Stimulated activated CD4-positive, alpha-beta T cell treated with anti-CD3 and anti-CD28 coated beads, Interleukin-1b, Interleukin-23, amount 100 ng/mL, for 4 hours (primary cell): ENCODE measurements around the gene GABBR1.
"Not testable (repeated sequence)": the region's sequence is repeated elsewhere in the genome, so short reads cannot be mapped to it uniquely, and the experiment has no call there.

Experiments
- DNase-seq, 2 donors: peaks; one replicate each; pipeline ENCODE4 v3.0.0-alpha.2; 2020; ENCODE audit warnings: low read depth in 2 of 2

The GABBR1 gene

DNA sequence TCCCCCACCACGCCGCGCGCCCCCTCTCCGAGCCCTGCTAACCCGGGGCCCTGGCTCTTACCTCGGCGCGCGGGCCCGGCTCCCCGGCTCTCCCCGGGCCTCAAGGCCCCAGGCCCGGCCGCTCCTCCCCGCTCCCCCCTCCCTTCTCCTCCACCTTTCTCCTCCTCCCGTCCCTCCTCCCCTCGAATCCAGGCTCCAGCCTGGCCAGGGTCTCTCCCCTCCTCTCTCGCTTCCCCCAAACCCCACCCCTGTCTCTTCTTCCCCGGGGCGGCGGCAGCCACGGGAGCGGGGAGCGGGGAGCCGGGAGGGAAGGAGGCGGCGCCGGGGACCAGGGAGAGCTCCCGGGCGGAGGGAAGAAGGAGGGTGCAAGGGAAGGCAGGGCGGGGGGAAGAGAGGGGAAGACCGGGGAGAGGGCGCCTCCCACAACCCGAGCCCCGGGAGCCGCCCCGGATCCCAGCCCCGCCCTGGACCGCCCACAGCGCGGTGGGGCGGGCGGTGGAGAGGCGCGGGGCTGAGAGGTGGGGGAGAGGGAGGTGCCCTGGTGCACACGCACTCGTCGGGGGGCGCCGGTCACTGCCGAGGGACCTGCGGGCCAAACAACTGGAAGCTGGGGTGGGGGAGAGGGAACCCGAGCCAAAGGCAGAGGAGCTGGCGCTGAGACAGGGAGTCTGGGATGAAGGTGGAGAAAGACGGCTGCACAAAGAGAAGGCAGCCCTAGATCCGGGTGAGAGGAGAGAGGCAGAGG is at the start of gene GABBR1:
GABBR1 (minus strand) TSS at position 395 of the 745 bp plus-strand sequence. CDS start 798 bp downstream, outside the sequence.
- peak; percentile 63 to 70 for DNase-seq

DNA sequence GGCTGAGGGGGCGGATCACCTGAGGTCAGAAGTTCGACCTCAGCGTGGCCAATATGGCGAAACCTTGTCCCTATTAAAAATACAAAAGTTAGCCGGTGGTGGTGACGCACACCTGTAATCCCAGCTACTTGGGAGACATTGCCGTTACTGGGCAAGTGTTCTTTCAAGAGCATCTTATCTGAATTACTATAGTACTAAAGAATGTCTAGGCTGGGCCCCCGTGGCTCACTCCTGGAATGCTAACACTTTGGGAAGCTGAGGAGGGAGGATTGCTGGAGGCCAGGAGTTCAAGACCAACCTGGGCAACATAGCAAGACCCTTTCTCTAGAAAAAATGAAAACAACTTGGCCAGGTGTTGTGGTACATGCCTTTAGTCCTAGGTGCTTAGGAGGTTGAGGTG is 48.8 kb upstream of the GABBR1 start:
- no peak for DNase-seq

DNA sequence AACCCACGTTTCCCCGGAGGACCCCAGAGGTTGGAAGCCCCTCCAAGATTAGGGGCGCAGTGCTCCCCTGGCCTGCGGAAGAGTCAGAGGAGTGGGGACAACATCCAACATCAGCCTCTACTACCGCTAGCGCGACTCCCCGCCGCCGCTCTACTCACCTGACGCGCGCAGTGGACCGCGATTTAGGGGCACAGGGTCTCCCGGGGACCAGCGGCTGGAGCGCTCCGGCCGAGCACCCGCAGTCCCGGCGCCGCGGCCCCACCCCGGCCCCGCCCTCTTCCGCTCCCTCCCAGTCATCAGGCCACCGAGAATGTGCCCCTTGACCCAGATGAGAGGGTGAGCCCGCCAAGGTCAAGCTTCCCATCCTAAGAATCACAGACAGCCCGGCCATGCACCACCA is 47.9 kb upstream of the GABBR1 start, which contains the start of gene ZFP57:
ZFP57 (minus strand) TSS at position 249 of the 400 bp plus-strand sequence. CDS start 4,149 bp downstream, outside the sequence.
- no peak for DNase-seq

DNA sequence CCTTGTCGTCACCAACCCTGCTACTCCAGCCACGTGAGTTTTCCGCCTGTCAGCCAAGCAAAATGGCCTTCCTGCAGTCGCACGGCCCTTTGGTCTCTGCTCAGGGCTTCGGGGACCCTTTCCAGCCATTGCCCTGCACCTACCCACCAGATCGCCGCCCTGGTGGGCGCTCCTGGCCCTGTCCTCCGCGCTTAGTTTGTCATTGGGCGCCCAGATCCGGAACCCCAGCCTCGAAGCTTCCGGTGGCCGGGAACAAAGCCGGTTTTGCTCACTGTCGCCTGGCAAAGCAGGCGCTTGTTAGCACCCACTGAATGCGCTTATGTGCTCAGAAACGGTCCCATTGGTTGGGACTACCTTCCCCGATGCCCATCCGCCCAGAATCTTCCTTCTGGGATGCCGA is 47.4 kb upstream of the GABBR1 start:
- no peak for DNase-seq

DNA sequence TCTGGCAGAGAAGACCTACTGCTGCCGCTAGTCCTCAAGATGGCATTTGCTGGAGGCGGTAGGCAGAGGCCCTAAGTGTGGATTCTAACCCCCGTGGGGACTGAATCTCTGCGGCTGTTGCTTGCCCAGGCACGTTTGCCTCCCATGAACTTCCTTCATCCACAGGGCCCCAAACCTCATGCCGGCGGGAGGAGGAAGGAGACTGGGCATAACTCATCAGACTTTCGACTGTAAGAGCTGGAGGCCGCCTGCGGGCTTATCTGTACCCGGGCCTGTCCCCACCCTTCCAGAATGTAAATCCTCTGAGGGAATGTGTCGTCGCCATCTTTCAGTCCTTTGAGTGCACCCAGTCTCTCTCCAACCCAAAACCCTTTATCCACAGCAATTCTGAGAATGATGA is 47.0 kb upstream of the GABBR1 start:
- no peak for DNase-seq

DNA sequence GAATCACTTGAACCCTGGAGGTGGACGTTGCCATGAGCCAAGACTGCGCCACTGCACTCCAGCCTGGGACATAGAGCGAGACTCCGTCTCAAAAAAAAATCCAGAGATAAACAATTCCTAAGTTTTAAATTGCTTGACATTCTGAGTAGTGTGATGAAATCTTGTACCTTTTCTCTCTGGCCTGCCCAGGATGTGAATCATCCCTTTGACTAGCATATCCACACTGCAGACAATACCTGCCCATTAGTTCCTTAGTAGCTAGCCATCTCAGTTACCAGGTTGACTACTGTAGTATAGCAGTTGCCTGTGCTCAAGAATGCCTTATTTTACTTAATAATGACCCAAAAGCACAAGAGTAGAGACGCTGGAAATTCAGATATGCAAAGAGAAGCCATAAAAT is 45.1 kb upstream of the GABBR1 start:
- DNase-seq = no peak

DNA sequence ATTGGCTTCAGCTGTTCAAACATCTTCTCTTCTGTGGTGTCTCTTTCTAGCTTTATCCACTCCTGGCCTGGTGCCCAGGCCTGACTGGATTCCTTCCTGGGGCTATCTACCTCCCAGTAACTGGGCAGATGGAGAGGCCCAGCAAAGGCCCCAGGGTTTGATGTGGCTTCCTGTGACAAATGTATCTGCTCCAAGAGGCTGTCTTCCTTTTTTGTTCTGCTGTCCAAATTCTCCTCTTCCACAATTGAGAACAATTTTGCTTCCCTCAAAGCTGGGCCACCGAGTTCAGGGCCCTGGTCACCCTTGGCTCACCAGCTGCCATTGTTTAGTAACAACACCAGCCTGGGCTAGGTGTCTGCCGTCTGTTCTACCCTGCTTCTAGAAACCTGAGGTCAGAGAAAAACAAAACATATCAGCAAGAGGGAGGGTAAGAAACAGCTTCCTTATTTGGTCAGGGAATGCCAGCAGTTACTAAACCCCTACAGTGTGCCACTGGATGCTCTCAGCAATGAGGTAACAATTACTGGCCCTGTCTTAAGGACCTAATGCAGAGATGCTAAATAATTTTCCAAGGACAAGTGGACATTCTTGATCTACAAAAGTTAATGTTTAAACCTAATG is 44.1 kb upstream of the GABBR1 start:
- no peak for DNase-seq

DNA sequence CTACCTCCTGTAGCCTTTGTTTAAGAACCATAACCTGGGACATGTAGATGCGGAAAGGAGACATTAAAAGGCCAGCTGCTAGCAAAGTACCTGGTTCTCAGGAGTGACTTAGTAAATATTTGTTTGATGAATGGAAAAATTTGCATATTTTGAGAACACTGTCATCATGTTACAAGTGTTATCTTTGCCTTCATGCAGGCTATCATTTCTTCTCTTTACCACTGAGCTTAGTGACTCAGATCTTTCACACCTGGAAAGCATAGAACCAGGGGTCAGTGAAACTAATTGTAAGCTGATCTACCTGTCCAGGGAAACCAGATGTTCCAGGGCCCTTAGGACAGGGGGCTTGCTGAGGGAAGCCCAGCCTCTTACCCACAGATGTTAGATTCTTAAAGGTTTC is 42.6 kb upstream of the GABBR1 start:
- DNase-seq = no peak

DNA sequence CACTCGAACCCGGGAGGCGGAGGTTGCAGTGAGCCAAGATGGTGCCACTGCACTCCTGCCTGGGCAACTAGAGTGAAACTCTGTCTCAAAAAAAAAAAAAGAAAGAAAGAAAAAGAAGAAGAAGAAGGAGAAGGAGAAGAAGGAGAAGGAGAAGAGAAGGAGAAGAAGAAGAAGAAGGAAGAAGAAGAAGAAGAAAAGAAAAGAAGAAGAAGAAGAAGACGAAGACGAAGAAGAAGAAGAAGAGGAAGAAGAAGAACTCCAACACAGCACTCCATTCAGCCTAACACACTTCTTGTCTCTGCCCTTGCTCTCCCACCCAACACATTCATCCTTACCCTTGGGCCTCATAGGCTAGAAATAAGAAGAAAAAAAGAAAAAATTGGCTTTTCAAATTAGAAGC is 41.0 kb upstream of the GABBR1 start:
- no peak for DNase-seq

DNA sequence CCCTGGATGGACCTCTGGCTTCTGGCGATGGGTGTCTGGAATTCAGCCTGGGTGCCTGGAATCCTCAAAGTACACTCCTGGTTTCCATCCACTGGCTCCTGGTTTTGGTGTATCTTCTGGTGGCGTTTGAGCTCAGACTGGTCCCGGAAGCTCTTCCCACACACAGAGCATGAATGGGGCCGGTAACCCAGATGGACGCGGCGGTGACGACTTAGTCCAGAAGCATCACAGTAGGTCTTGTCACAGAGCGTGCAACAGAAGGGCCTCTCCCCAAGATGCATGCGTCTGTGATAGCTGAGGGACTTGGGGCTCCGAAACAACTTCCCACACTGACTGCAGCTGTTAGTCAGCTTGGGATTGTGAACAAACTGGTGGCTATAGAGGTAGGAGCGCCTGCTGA is 40.2 kb upstream of the GABBR1 start:
- no peak for DNase-seq

DNA sequence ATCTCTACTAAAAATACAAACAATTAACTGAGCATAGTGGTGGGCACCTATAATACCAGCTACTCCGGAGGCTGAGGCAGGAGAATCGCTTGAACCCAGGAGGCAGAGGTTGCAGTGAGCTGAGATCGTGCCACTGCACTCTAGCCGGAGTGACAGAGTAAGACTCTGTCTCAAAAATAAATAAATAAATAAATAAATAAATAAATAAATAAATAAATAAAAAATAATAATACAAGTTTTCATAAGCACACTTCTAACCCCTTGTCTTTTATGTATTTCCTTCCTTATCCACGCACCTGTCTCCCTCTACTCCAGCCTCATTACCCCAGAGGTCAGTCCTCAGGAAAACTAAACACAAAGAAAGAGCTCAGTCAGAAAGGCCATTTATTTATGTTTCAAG is 39.1 kb upstream of the GABBR1 start:
- not testable (repeated sequence) for DNase-seq

DNA sequence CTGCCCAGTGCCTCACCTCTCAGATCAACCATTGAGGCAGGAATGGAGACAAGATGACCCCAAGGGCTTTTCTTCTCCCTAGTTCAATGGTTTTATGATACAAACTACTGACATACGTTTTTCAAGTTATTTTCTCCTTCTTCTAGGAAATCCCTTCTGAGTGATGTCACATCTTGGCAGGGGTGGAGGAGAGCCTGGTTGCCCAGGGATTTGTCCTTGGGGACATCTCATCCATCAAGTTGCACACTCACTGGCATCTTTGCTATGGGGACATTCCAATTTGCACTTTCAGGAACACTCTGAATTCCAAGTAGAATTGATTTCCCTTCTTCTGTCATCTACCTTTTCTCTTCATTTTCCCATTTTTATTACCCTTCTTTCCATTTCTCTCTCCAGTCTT is 38.0 kb upstream of the GABBR1 start:
- DNase-seq = no peak

DNA sequence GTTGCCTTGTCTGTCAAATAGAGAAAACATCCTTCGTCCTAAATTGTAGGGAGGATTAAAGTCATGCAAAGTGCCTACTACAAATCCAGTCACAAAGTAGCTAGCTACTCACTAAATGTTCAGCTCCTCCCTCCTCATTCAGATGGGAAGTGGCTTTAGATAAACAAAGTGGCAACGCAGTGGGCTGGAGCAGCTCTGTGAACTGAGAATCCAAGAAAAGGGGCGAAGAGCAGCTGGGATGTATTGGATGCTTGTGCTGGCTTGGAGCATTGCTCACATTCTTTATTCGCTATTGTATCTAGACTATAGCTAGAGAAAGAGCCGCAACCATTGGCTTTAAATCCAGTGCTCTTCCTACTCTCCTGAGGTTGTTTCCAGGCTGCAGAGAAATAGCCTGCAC is 34.2 kb upstream of the GABBR1 start:
- no peak for DNase-seq

DNA sequence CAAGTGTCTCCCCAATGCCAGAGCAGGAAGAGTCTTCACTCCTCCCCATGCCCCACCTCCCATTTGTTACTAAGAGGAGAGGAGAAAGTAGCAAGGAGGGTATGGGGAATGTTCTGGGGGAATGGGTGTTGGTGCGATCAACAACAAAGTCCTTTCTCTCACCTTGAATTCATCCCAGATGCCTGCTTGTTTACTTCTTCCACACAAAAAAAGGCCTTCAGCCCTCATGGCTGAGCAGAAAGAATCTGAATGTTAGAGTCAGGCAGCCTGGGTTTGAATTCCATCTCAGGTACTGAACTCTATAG is 33.8 kb upstream of the GABBR1 start:
- DNase-seq = no peak

DNA sequence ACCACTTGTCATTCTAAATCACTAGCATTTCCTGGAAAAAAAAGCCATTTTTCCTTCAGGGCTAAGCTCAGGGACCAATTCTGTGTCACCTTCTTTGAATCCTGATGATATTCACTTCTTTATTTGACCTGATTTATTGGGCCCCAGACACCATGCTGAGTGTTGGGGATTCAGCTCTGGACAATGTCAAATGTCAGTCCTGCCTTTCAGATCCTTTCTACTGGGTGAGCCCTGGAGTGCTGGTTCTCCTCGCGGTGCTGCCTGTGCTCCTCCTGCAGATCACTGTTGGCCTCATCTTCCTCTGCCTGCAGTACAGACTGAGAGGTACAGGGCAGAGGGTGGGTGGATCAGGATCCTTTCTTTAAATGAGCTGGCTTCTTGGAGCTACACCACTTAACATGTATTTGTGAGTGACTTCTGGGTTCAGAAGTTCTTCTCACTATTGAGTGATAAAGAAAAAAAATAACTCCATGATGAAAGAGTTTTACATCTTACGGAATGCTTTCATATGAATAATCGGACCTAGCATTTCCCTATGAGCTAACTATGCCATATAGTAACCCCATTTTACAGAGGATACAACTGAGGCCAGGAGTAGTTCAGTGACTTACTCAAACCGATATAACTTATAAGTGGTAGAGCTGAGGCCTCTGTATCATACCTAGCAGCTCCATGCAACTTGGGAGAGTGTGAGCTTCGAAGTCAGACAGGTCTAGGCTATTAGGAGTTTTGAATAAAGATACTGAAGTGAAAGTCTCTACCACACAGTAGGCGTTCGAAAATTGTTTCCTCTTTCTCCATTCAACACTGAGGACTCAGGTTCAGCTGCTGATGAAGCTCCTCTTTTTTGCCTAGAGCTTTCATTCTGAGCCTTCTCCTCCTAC is 33.2 kb upstream of the GABBR1 start:
- no peak for DNase-seq

DNA sequence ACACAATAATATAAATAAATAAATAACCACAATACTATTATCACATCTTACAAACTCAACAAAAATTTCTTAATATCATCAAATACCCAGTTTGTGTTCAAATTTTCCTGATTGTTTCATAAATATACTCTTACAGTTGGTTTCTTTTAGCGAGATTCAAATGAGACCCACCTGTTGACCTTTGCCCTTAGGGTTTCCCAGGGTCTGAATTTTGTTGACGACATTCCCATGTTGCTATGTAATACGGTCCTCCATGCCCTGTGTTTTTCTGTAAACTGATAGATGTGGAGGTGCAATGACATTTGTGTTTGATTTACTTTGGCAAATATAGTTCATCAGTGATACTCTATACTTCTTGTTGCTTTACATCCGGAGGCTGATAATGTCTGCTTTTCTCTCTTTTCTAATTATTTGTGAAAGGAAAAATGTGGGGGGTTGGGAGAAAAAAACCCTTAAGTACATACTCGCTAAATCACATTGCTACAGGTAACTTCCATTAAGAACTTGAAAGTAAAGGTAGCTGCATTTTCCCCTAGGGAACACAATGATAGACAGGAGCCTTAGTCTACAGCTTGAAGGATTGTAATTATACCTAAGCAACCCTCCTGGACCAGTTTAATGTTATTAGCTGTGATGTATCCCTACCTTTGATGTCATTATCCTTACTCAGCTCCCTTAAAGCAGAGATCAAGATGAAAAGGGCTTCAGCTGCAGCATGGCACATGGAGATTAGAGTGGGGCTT is 30.5 kb upstream of the GABBR1 start:
- DNase-seq = no peak

DNA sequence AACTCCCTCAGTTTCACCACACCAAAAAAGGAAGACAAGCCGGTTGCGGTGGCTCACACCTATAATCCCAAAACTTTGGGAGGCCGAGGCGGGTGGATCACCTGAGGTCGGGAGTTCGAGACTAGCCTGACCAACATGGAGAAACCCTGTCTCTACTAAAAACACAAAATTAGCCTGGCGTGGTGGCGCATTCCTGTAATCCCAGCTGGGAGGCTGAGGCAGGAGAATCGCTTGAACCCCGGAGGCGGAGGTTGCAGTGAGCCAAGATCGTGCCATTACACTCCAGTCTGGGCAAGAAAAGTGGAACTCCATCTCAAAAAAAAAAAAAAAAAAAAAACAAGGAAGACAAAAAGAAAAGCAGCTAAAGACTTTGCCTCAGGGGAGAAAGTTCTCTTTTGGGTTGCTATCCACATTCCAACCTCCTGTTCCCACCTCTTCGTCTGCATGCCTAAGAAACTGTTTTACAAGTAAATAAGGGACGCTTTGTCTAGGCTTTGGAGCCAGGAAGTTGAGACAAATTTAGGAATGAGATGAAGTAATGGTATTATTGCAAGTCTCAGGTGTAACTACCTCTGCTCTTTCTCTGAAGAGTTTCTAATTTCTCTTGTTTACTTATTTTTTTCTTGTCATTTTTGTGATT is 28.6 kb upstream of the GABBR1 start:
- DNase-seq = not testable (repeated sequence)

DNA sequence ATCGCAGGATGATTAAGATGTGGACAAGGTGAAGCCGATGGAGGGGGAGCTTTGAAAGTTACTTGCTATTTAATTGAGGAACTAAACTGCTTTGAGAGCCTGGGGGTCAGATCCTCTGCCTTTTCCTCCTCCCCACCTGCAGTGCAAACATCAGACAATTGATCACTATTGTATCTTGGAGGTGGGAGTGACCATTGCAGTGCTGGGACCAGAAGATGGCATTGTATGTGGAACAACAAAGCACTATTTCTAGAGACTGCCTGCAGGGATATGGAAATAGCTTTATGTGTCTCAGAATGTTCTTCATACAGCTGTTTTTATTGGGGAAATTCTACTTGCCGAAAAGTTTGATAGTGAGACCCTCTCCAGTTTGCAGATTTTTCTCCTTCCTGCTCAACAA is 28.1 kb upstream of the GABBR1 start:
- no peak for DNase-seq

DNA sequence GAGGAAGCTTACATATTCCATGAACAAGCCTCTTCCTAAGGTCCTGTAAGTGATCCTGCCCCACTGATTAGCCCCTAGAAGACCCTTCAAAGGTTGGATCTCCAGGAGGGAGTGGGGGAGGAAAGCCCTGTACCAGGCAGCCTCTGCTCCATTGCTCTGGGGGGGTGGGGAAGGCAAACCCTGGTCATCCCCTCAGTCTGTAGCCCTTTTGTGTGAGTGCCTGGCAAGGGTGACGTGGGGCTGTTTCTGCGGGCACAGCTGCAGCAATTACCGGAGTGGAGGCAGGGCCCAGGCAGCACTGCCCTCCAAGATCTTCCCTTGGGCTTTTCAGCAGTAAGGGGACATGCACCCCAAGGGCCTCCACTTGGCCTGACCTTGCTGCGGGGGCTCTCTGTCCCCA is 23.8 kb upstream of the GABBR1 start, which contains the start of gene MOG:
MOG (plus strand) TSS at position 295 of the 400 bp plus-strand sequence. CDS start 118 bp downstream, outside the sequence.
- no peak for DNase-seq

DNA sequence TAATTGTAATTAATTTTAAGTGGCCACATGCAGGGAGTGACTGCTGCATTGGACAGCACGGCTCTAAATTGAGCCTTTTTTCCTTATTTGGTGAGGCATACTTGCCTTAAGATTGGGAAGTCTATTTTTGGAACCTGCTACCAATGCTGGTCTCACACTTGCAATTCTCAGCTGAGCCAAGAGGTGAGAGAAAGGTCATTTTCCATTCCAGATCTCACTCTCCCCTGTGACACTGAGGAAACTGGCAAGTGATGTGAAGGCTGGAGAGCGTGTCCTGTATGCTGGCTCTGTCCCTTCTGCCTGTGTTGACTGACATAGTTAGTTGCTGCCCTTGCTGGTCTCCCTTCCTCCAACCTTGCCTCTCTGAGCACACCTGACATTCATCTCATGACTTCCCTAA is 23.2 kb upstream of the GABBR1 start:
- no peak for DNase-seq

DNA sequence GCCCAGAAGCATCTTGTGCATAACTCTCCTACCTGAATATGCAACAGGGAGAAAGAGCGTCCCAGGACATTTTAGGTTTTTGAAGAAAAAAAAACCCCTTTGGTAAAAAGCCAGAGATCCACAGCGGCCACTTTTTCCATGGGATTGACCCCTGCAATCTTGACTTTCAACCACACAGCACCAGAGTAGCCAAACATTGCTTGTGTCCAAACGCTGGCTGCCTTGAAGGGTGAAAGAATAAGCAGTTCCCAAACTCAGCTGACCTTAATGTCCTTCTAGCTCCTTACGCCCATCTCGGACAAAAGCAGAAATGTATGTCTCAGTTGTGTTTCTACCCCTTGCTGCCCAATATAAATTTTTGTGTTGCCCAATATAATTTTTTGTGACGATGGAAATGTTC is 22.7 kb upstream of the GABBR1 start:
- DNase-seq = no peak
